ENCODE data around the gene ING1.

ING1 gene

GRCh38 chr13:110771194-110771593, 57.7 kb downstream of the ING1 start:
- Histone ChIP-seq H3K4me3 (ENCODE audit: low read depth, low read length) (no peak overlapping the region), H3K4me1 (no peaks in the 10 kb centered on the region), H3K27me3 (peaks cover 55% of the 10 kb centered on the region), H3K36me3 (no peaks in the 10 kb centered on the region), H3K9me3 (no peaks in the 10 kb centered on the region)
- no peak for DNase-seq
- TF ChIP-seq CTCF (IDR thresholded peaks at IDR 0.05; ENCODE audit: low read depth, low read length) = no peak

GRCh38 chr13:110772091-110772984, 58.8 kb downstream of the ING1 start:
- TF ChIP-seq CTCF (IDR thresholded peaks at IDR 0.05; ENCODE audit: low read depth, low read length) = no peak
- Histone ChIP-seq H3K4me3 (ENCODE audit: low read depth, low read length) (no peak overlapping the region), H3K27me3 (peaks cover 51% of the 10 kb centered on the region), H3K4me1 (no peaks in the 10 kb centered on the region), H3K9me3 (no peaks in the 10 kb centered on the region), H3K36me3 (no peaks in the 10 kb centered on the region)
- no peak for DNase-seq
